ENCODE measurements around the gene BLNK. TPM values are rescaled to one million over a fixed set of nuclear protein-coding genes. Genes with fewer than 3 reads are reported as not detected.

BLNK gene
- polyA plus RNA-seq, 3 donors from 2014 or later: 0.74 to 0.81 TPM; not detected in 1

DNA sequence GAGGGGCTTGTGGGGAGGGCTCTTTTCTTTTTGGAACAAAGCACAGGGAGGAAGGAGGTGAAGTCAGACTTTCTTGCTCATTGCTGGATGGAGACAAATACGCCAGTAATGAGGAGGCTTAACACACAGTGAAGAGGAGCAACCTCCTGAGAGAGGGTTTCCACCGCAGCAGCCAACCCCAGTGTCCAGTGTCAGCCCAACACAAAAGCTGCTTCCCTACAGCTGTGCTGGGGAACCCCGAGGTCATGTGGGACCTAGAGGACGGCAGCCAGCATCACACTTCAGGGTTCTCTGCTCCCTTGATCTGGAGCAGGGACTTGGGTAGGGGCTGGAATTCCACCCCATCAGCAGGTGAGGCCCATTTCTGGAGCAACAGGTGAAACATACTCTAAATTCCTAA, 7.7 kb downstream of the BLNK start:
- H3K36me3 Mint-ChIP-seq: no peaks in the 10 kb centered on the region
- H3K9me3 Mint-ChIP-seq: peaks cover 0 to 2% (median 0%) of the 10 kb centered on the region in 6 donors
- no peaks in the 10 kb centered on the region for H3K4me1 Mint-ChIP-seq
- H3K4me3 Mint-ChIP-seq: no peak overlapping the region
- DNase-seq: no peak
- H3K27me3 Mint-ChIP-seq (ENCODE audit: low read depth in 3 of 3): peaks cover 0 to 5% (median 0%) of the 10 kb centered on the region in 3 donors
- H3K27ac Mint-ChIP-seq: no peak overlapping the region

DNA sequence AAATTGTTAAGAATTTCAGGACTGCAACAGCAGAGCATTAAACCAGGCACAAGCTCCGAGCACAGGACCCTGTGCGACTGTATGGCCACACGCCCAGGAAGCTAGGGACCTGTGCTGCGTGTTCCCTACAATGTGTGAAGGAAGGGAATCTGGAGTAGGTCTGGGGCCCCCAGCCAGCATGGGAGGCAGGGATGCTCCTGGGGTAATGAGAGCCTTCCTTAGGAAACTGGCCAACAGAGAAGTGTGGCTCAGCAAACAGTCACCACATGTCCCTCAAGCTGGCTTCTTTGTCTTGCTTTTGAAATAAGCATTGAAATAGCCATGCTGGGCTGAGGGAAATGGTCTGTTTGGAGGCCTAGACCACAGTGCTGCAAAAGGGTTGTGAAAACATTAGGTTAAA, 8.2 kb downstream of the BLNK start:
- H3K4me3 Mint-ChIP-seq: no peak overlapping the region
- no peaks in the 10 kb centered on the region for H3K36me3 Mint-ChIP-seq
- DNase-seq: no peak
- H3K27ac Mint-ChIP-seq: no peak overlapping the region
- no peaks in the 10 kb centered on the region for H3K4me1 Mint-ChIP-seq
- H3K9me3 Mint-ChIP-seq: no peaks in the 10 kb centered on the region
- peaks cover 0 to 5% (median 0%) of the 10 kb centered on the region in 3 donors for H3K27me3 Mint-ChIP-seq (ENCODE audit: low read depth in 3 of 3)

DNA sequence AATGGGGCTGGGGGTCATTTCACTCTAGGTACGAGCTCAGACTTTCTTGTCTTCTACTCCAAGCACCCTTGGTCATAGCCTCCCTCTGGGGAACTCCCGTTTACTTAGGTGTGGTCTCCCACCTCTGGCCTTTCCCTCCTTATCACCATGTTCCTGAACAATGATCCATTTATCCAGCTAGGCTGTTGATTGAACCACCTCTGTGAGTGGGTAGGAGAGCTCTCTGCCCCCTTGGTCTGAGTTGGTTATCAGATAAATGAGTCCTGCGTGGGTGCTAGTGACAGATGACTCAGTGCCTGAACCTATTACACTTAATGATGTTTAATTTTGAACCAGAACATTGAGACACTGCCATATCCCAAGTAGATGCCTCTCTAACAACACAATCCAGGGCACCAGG, 9.4 kb downstream of the BLNK start:
- H3K27me3 Mint-ChIP-seq (ENCODE audit: low read depth in 3 of 3): peaks cover 0 to 5% (median 0%) of the 10 kb centered on the region in 3 donors
- no peaks in the 10 kb centered on the region for H3K9me3 Mint-ChIP-seq
- DNase-seq: no peak
- H3K4me3 Mint-ChIP-seq: no peak overlapping the region
- no peak overlapping the region for H3K27ac Mint-ChIP-seq
- no peaks in the 10 kb centered on the region for H3K4me1 Mint-ChIP-seq
- no peaks in the 10 kb centered on the region for H3K36me3 Mint-ChIP-seq

DNA sequence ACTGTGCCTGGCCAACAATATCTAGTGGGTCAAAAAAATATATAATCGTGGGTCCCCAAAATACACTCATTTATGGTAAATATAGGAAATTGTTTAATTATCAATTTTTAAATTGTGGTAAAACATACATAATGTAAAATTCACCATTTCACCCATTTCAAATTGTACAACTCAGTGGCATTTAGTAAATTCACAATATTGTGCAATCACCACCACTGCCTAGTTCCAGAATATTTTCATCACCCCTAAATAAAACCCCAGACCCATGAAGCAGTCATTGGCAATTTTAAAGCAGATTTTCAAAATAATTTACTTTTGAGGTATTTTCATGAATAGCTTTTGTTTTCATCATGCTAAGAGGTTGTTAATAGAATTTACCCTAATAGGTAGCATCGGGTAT, 10.2 kb downstream of the BLNK start:
- no peak overlapping the region for H3K4me3 Mint-ChIP-seq
- no peaks in the 10 kb centered on the region for H3K9me3 Mint-ChIP-seq
- no peak overlapping the region for H3K27ac Mint-ChIP-seq
- DNase-seq: no peak
- no peaks in the 10 kb centered on the region for H3K4me1 Mint-ChIP-seq
- peaks cover 0 to 5% (median 0%) of the 10 kb centered on the region in 3 donors for H3K27me3 Mint-ChIP-seq (ENCODE audit: low read depth in 3 of 3)
- no peaks in the 10 kb centered on the region for H3K36me3 Mint-ChIP-seq

DNA sequence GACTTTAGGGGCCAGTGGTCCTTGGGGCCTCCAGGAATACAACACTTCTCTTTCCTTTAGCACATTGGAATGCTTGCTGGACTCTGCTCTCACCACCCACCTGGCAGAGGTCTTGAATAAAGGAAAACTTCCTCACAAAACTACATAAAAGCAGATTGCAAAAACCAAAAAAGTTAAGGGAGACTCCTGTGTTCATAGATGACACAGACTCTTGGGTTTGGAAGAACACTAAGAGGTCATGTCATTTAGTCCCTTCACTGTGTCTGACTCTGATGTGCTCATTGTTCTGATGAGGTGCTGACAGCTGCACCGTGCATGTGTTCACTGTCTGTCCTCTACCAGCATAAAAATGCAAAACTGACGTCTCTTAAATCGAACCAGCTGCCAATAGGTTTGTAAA, 11.4 kb downstream of the BLNK start:
- Mint-ChIP-seq H3K27ac (no peak overlapping the region), H3K27me3 (ENCODE audit: low read depth in 3 of 3) (peaks cover 0 to 3% (median 0%) of the 10 kb centered on the region in 3 donors), H3K36me3 (no peaks in the 10 kb centered on the region), H3K4me3 (no peak overlapping the region), H3K4me1 (no peaks in the 10 kb centered on the region), H3K9me3 (no peaks in the 10 kb centered on the region)
- DNase-seq: no peak

- H3K9me3 Mint-ChIP-seq: no peaks in the 10 kb centered on the region
- no peaks in the 10 kb centered on the region for H3K4me1 Mint-ChIP-seq
- DNase-seq: no peak
- H3K36me3 Mint-ChIP-seq: no peaks in the 10 kb centered on the region
- no peak overlapping the region for H3K27ac Mint-ChIP-seq
- H3K27me3 Mint-ChIP-seq (ENCODE audit: low read depth in 3 of 3): peaks cover 0 to 3% (median 0%) of the 10 kb centered on the region in 3 donors
- H3K4me3 Mint-ChIP-seq: no peak overlapping the region
These were observed 12.2 kb downstream of the BLNK start for GRCh38 chr10:96259150-96259549.

GRCh38 chr10:96257944-96258343, 13.4 kb downstream of the BLNK start:
- Mint-ChIP-seq H3K9me3 (no peaks in the 10 kb centered on the region), H3K4me3 (no peak overlapping the region), H3K27ac (no peak overlapping the region), H3K27me3 (ENCODE audit: low read depth in 3 of 3) (peaks cover 0 to 3% (median 0%) of the 10 kb centered on the region in 3 donors), H3K36me3 (no peaks in the 10 kb centered on the region), H3K4me1 (no peaks in the 10 kb centered on the region)
- DNase-seq: no peak

- Mint-ChIP-seq H3K27ac (no peak overlapping the region), H3K9me3 (no peaks in the 10 kb centered on the region), H3K27me3 (ENCODE audit: low read depth in 3 of 3) (peaks cover 0 to 3% (median 0%) of the 10 kb centered on the region in 3 donors), H3K4me3 (no peak overlapping the region), H3K36me3 (no peaks in the 10 kb centered on the region), H3K4me1 (no peaks in the 10 kb centered on the region)
- DNase-seq: no peak
These were observed 15.6 kb downstream of the BLNK start for GRCh38 chr10:96255549-96256333.

GRCh38 chr10:96254976-96255375, 16.4 kb downstream of the BLNK start:
- DNase-seq: no peak
- no peaks in the 10 kb centered on the region for H3K4me1 Mint-ChIP-seq

DNA sequence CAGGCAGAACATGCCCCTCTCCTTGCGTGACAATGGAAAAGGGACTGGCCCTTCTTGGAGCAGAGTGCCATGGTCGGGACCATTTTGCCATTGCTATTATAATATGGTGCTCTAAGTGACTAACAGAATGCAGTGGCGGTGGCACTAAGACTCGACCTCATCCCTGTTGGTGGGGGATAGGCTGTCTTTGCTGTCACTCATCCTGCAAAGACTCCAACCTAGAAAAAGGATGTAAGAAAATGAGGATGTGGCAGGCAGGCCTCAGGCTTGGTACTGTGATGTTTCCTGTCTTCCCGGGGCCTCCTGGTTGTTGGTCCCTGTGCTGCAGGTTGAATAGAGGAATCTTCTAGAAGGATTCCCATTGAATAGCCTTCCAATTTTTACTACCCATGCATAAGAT, 18.6 kb downstream of the BLNK start:
- H3K36me3 Mint-ChIP-seq: no peaks in the 10 kb centered on the region
- H3K9me3 Mint-ChIP-seq: no peaks in the 10 kb centered on the region
- no peaks in the 10 kb centered on the region for H3K4me1 Mint-ChIP-seq
- H3K27me3 Mint-ChIP-seq (ENCODE audit: low read depth in 3 of 3): peaks cover 0 to 3% (median 0%) of the 10 kb centered on the region in 3 donors
- H3K4me3 Mint-ChIP-seq: no peak overlapping the region
- no peak overlapping the region for H3K27ac Mint-ChIP-seq
- no peak for DNase-seq

More at GRCh38 chr10:96254976-96255375, 16.4 kb downstream of the BLNK start:
- Mint-ChIP-seq H3K36me3 (no peaks in the 10 kb centered on the region), H3K4me3 (no peak overlapping the region), H3K9me3 (no peaks in the 10 kb centered on the region), H3K27me3 (ENCODE audit: low read depth in 3 of 3) (no peaks in the 10 kb centered on the region), H3K27ac (no peak overlapping the region)

DNA sequence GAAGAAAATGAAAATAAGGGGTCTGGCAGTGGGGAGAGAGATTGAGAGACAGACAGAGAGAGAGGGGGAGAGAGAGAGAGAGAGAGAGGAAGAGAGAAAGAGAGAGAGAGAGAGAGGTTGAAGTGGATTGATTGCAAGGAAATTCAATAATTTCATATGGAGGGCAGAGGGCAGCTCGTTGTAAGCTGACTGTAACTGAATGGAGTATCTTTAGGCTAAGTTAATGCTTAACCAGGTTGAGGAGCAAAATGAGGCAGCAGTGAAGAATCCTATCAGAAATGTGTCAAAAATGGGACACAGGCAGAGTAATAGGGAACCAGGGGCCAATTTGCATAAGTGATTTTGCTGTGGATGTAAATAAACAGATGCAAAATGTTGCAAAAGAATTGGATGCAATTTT, 21.0 kb downstream of the BLNK start:
- no peaks in the 10 kb centered on the region for H3K36me3 Mint-ChIP-seq
- no peaks in the 10 kb centered on the region for H3K9me3 Mint-ChIP-seq
- DNase-seq: no peak
- H3K4me3 Mint-ChIP-seq: no peak overlapping the region
- H3K27ac Mint-ChIP-seq: no peak overlapping the region
- no peaks in the 10 kb centered on the region for H3K4me1 Mint-ChIP-seq
- H3K27me3 Mint-ChIP-seq (ENCODE audit: low read depth in 3 of 3): peaks cover 0 to 5% (median 0%) of the 10 kb centered on the region in 3 donors

- Mint-ChIP-seq H3K27me3 (ENCODE audit: low read depth in 3 of 3) (peaks cover 0 to 5% (median 0%) of the 10 kb centered on the region in 3 donors), H3K9me3 (no peaks in the 10 kb centered on the region), H3K4me1 (no peaks in the 10 kb centered on the region), H3K27ac (no peak overlapping the region), H3K4me3 (no peak overlapping the region), H3K36me3 (no peaks in the 10 kb centered on the region)
- no peak for DNase-seq
These were observed 22.1 kb downstream of the BLNK start for GRCh38 chr10:96249264-96249663.

GRCh38 chr10:96244354-96244753, 27.0 kb downstream of the BLNK start:
- Mint-ChIP-seq H3K27me3 (ENCODE audit: low read depth in 3 of 3) (peaks cover 0 to 8% (median 2%) of the 10 kb centered on the region in 3 donors), H3K4me3 (no peak overlapping the region), H3K9me3 (no peaks in the 10 kb centered on the region), H3K27ac (no peak overlapping the region), H3K4me1 (no peaks in the 10 kb centered on the region), H3K36me3 (no peaks in the 10 kb centered on the region)
- DNase-seq: no peak

DNA sequence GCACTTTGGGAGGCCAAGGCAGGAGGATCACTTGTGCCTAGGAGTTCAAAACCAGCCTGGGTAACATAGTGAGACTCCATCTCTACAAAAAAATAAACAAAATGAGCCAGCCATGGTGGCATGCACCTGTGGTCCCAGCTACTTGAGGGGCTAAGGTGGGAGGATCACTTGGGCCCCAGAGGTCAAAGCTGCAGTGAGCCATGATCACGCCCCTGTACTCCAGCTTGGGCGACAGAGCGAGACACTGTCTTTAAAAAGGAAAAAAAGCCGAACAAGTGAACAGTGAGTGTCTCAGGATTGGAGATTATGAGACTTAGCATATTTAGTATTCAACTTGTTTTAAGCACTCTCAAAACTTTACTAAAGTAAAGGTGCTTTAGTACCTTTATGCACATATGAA, 28.1 kb downstream of the BLNK start:
- no peaks in the 10 kb centered on the region for H3K36me3 Mint-ChIP-seq
- DNase-seq: no peak
- H3K4me1 Mint-ChIP-seq: no peaks in the 10 kb centered on the region
- H3K4me3 Mint-ChIP-seq: no peak overlapping the region
- H3K9me3 Mint-ChIP-seq: no peaks in the 10 kb centered on the region
- peaks cover 0 to 8% (median 2%) of the 10 kb centered on the region in 3 donors for H3K27me3 Mint-ChIP-seq (ENCODE audit: low read depth in 3 of 3)
- H3K27ac Mint-ChIP-seq: no peak overlapping the region

DNA sequence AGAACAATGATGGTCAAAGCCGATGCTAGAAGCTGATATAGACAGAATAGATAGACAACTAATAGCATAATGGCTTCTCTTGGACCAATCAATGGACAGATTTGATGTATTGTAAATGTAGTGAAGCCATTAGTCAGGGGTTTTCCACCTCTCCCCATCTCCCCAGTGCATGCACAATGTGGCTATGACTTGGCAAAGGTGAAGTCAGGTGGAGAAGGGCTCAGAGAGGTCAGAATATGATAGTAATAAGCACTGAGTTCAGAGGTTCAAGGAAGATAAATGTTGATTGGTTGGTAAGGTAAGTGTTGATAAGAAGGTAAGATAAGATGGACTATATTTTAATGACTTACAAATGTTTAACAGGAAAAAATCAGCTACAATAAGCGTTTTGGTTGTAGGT, 28.5 kb downstream of the BLNK start:
- Mint-ChIP-seq H3K27ac (no peak overlapping the region), H3K9me3 (no peaks in the 10 kb centered on the region), H3K4me3 (no peak overlapping the region), H3K4me1 (no peaks in the 10 kb centered on the region), H3K27me3 (ENCODE audit: low read depth in 3 of 3) (peaks cover 0 to 8% (median 2%) of the 10 kb centered on the region in 3 donors), H3K36me3 (no peaks in the 10 kb centered on the region)
- no peak for DNase-seq

Measured in immature natural killer cell (primary cell).